Loucy (cell line): ENCODE data around the gene TGM3.
"Not testable (repeated sequence)": the region's sequence is repeated elsewhere in the genome, so short reads cannot be mapped to it uniquely, and the experiment has no call there.

ENCODE experiments used
- CTCF ChIP-seq: fragments of 200-600 bp; sonication (generic); conservative IDR thresholded peaks from 2 replicates; pipeline ENCODE4 v1.5.1; 2014; ENCODE audit warnings: mild to moderate bottlenecking, antibody characterized with exemption, low read length
- EZH2phosphoT487 ChIP-seq: fragments of 200-600 bp; IDR thresholded peaks from 2 replicates; pipeline ENCODE4 v1.6.1; 2018; ENCODE audit warnings: antibody characterized with exemption, mild to moderate bottlenecking, moderate library complexity, borderline replicate concordance

- not testable (repeated sequence) for TF ChIP-seq CTCF, EZH2phosphoT487
Measured at GRCh38 chr20:2264621-2265374, 31.0 kb upstream of the TGM3 start.
